Testis (tissue), 3 donors: ENCODE results near the gene HLA-DRB1. TPM values are rescaled to one million over a fixed set of nuclear protein-coding genes. Genes with fewer than 3 reads are reported as not detected.

Experiments used
- DNase-seq: peaks from one replicate; pipeline ENCODE4 v3.0.0-alpha.2; 2019
- H3K27ac ChIP-seq, 2 donors: fragments of 200-600 bp; sonication (generic); one replicate each; pipeline ENCODE4 v1.5.1; 2019
- H3K27me3 ChIP-seq: fragments of 200-600 bp; sonication (generic); one replicate; pipeline ENCODE4 v1.5.1; 2019
- H3K36me3 ChIP-seq: fragments of 200-600 bp; sonication (generic); one replicate; pipeline ENCODE4 v1.5.1; 2017; ENCODE audit warnings: low read depth; ENCODE audit errors: missing control alignments
- H3K4me1 ChIP-seq: fragments of 200-600 bp; sonication (generic); one replicate; pipeline ENCODE4 v1.5.1; 2019
- H3K4me3 ChIP-seq, 2 donors: fragments of 200-600 bp; sonication (generic); one replicate each; pipeline ENCODE4 v1.5.1; 2017 to 2019
- H3K9me3 ChIP-seq: fragments of 200-600 bp; sonication (generic); one replicate; pipeline ENCODE4 v1.5.1; 2017
- POLR2A ChIP-seq: fragments of 450-650 bp; IDR thresholded peaks from one replicate; pipeline ENCODE4 v1.6.1; 2017; ENCODE audit warnings: antibody characterized with exemption, mild to moderate bottlenecking, moderate library complexity
- WGBS, 2 donors: methylation state at CpG; one replicate each; pipeline ENCODE4 v1.1.5; 2018; 5-methylcytosine and 5-hydroxymethylcytosine counted together
- intact Hi-C: fragments of 100-400 bp; cut with DNase I; formaldehyde crosslinking; loops from one replicate; pipeline ENCODE4 v1.15.1; 2023; ENCODE audit warnings: low total_unique reads
- polyA plus RNA-seq: library from polyadenylated mRNA; stranded (reverse); fragments of 350-450 nt; fragmentation: Illumina TruSeq; extraction: RNeasy Lipid Tissue Mini Kit (QIAGEN cat#74804); gene quantifications from one replicate; pipeline ENCODE4 v1.2.3, GENCODE V29; 2014; ENCODE audit warnings: low read depth, low replicate concordance; ENCODE audit not compliant: insufficient read depth
- total RNA-seq, 2 donors: library from RNA; depleted of rRNA; stranded (reverse); fragments of >200 nt; gene quantifications; one replicate each; pipeline ENCODE4 v1.2.3, GENCODE V29; 2016
- TF ChIP-seq, protein P1 (sequence below), 3 experiments: fragments of 450-650 bp in 2 of 3; fragments of 200-600 bp in 1 of 3; sonication (generic) in 1 of 3; IDR thresholded peaks; one replicate each; pipeline ENCODE4 v1.5.1; 2016 to 2019; ENCODE audit warnings: antibody characterized with exemption in 3 of 3, mild to moderate bottlenecking in 2 of 3, moderate library complexity in 1 of 3

Gene HLA-DRB1
- total and polyA plus RNA-seq, 3 donors from 2014 or later: 9.5 to 135 (median 12.0) TPM

DNA sequence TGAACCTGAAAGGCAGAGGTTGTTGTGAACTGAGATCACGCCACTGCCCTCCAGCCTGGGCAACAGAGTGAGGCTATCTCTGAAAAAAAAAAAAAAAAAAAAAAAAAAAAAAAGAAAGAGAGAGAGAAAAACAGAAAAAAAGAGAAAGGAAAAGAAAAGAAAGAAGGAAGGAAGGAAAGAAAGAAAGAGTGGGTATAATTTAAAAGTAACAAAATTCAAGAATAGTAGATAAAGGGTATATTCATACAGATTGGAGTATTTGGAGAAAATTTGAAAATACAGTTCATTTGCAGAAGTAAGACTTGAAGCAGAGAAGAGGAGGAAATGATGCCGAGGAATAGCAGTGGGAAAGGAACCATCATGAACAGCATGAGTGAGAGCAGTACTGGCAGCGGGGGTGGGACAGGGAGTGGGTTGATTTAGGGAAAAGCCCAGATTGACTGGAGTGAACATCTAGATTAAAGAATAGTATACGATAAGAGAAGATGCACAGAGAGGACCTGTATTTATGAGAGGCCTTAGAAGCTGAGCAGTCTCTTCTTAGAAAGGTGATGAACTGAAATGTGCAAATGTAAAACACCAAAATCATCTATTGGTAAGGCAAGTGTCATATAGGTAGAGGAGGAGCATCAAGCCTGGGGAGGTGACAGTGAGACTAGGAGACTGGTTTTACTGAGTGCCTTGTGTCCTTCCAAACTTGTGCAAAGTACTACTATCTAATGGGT lies 17.8 kb upstream of the HLA-DRB1 start:
- Histone ChIP-seq H3K4me1 (no peaks in the 10 kb centered on the region), H3K27ac (no peak overlapping the region), H3K27me3 (no peaks in the 10 kb centered on the region), H3K9me3 (no peaks in the 10 kb centered on the region), H3K4me3 (no peak overlapping the region), H3K36me3 (no peaks in the 10 kb centered on the region)
- DNase-seq: no peak
- intact Hi-C loops: no loop called here
- WGBS, 2 donors: 54 to 88% methylated on average over 3 to 4 of the region's 4 CpGs
- TF ChIP-seq POLR2A: no peak
- TF ChIP-seq, protein P1, sequence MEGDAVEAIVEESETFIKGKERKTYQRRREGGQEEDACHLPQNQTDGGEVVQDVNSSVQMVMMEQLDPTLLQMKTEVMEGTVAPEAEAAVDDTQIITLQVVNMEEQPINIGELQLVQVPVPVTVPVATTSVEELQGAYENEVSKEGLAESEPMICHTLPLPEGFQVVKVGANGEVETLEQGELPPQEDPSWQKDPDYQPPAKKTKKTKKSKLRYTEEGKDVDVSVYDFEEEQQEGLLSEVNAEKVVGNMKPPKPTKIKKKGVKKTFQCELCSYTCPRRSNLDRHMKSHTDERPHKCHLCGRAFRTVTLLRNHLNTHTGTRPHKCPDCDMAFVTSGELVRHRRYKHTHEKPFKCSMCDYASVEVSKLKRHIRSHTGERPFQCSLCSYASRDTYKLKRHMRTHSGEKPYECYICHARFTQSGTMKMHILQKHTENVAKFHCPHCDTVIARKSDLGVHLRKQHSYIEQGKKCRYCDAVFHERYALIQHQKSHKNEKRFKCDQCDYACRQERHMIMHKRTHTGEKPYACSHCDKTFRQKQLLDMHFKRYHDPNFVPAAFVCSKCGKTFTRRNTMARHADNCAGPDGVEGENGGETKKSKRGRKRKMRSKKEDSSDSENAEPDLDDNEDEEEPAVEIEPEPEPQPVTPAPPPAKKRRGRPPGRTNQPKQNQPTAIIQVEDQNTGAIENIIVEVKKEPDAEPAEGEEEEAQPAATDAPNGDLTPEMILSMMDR (IDR thresholded peaks at IDR 0.05): no peak

DNA sequence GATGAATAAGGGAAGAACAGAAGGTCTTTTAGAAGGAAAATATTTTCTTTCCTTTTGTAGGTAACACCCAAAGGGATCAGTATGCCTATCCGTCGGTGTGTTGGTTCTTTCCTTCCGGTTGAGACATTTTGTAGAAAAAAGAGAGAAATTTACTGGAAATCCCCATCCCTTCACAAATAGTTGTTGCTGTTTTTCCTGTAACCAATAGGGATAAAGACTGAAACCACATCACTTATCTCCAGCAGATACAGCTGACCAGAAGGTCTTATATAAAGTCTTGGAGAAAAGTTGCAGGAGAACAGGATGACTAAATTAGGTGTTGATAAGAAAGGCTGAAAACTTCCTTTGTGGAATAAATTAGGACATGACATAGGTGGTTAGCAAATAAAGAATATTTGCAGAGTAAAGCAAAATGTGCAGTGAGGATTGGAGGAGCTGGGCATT lies 14.8 kb upstream of the HLA-DRB1 start:
- Histone ChIP-seq H3K36me3 (no peaks in the 10 kb centered on the region), H3K27me3 (no peaks in the 10 kb centered on the region), H3K27ac (no peak overlapping the region), H3K9me3 (no peaks in the 10 kb centered on the region), H3K4me1 (no peaks in the 10 kb centered on the region), H3K4me3 (no peak overlapping the region)
- intact Hi-C loops: no loop called here
- 0 to 1% methylated on average over 3 of the region's 3 CpGs for WGBS, 2 donors
- TF ChIP-seq, protein P1 (IDR thresholded peaks at IDR 0.05): no peak
- no peak for TF ChIP-seq POLR2A
- DNase-seq: no peak

DNA sequence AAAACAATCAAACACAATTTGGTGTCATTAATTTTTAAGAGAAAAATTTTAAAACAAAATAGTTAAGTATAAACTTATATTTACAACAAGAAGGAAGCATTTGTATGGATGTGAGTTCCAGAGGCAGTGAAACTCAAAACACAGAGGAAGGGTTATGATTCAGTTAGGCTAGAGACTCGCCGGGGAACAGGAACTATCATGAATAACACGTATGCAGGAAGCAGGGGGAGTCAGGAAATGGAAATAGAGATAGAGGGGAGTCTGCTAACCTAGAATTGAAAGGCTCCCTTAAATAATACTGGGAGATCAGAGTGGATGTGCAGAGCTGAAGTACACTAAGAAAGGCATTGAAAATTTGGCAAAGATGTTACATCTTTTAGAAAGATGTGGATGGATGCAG lies 14.2 kb upstream of the HLA-DRB1 start:
- no peak for TF ChIP-seq POLR2A
- TF ChIP-seq, protein P1 (IDR thresholded peaks at IDR 0.05): no peak
- Histone ChIP-seq H3K4me1 (no peaks in the 10 kb centered on the region), H3K27me3 (no peaks in the 10 kb centered on the region), H3K9me3 (no peaks in the 10 kb centered on the region), H3K4me3 (no peak overlapping the region), H3K36me3 (no peaks in the 10 kb centered on the region), H3K27ac (no peak overlapping the region)
- DNase-seq: no peak
- intact Hi-C loops: no loop called here
- WGBS, 2 donors: 11 to 14% methylated on average over 3 of the region's 3 CpGs

DNA sequence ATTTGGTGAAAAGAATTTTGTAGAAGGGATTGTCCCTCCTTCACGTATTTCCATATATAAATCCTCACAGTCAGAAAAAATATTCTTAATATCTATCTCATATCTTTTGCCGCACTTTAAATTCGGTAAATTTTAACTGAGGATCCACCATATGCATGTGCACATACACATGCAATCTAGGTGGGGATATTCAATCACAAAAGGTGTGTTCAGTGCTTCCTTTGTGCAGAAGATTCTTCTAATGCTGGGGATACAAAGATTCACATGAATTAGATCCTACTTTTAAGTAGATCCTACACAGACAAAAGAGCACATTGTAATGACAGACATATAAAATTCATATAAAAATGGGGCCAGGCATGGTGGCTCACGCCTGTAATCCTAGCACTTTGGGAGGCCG lies 13.6 kb upstream of the HLA-DRB1 start:
- WGBS, 2 donors: 64 to 67% methylated on average over 3 of the region's 5 CpGs
- TF ChIP-seq POLR2A: no peak
- TF ChIP-seq, protein P1 (IDR thresholded peaks at IDR 0.05): no peak

GRCh38 chr6:32602383-32602782 lies 12.7 kb upstream of the HLA-DRB1 start:
- TF ChIP-seq, protein P1 (IDR thresholded peaks at IDR 0.05): no peak
- TF ChIP-seq POLR2A: no peak
- no peaks in the 10 kb centered on the region for H3K27me3 ChIP-seq
- 50 to 61% methylated on average over 3 of the region's 3 CpGs for WGBS, 2 donors

More for the DNA sequence above, 13.6 kb upstream of the HLA-DRB1 start:
- Histone ChIP-seq H3K9me3 (no peaks in the 10 kb centered on the region), H3K36me3 (no peaks in the 10 kb centered on the region), H3K27me3 (no peaks in the 10 kb centered on the region), H3K4me1 (no peaks in the 10 kb centered on the region), H3K27ac (no peak overlapping the region), H3K4me3 (no peak overlapping the region)
- intact Hi-C loops: no loop called here
- no peak for DNase-seq

More at GRCh38 chr6:32602383-32602782, 12.7 kb upstream of the HLA-DRB1 start:
- no peak overlapping the region for H3K27ac ChIP-seq
- no peaks in the 10 kb centered on the region for H3K4me1 ChIP-seq
- DNase-seq: no peak
- intact Hi-C loops: no loop called here
- H3K9me3 ChIP-seq: no peaks in the 10 kb centered on the region
- H3K4me3 ChIP-seq: no peak overlapping the region
- no peaks in the 10 kb centered on the region for H3K36me3 ChIP-seq
